ENCODE results near the gene ZNF692.
"Not testable (repeated sequence)": the region's sequence is repeated elsewhere in the genome, so short reads cannot be mapped to it uniquely, and the experiment has no call there.

Gene ZNF692

GRCh38 chr1:248890549-248891498, 31.9 kb upstream of the ZNF692 start:
- FAIRE-seq = no peak
- TF ChIP-seq POLR2A (IDR thresholded peaks at IDR 0.05; ENCODE audit: low read depth, low read length) = no peak
- no peak for DNase-seq (ENCODE audit: insufficient read length, low spot score)

- not testable (repeated sequence) for DNase-seq (ENCODE audit: insufficient read length, low spot score); FAIRE-seq
Observed at GRCh38 chr1:248889914-248890243, 31.0 kb upstream of the ZNF692 start.

- TF ChIP-seq POLR2A (IDR thresholded peaks at IDR 0.05; ENCODE audit: low read depth, low read length) = no peak
- FAIRE-seq (no peak), DNase-seq (ENCODE audit: insufficient read length, low spot score) (no peak)
Observed at GRCh38 chr1:248886237-248886895, 27.5 kb upstream of the ZNF692 start.

- TF ChIP-seq POLR2A (IDR thresholded peaks at IDR 0.05; ENCODE audit: low read depth, low read length) = no peak
- DNase-seq (ENCODE audit: insufficient read length, low spot score) (no peak), FAIRE-seq (no peak)
Observed at GRCh38 chr1:248885646-248886045, 26.8 kb upstream of the ZNF692 start.

GRCh38 chr1:248884632-248885295, 25.9 kb upstream of the ZNF692 start:
- DNase-seq (ENCODE audit: insufficient read length, low spot score) (no peak), FAIRE-seq (no peak)
- no peak for TF ChIP-seq POLR2A (IDR thresholded peaks at IDR 0.05; ENCODE audit: low read depth, low read length)

GRCh38 chr1:248882427-248882826, 23.5 kb upstream of the ZNF692 start:
- not testable (repeated sequence) for FAIRE-seq; DNase-seq (ENCODE audit: insufficient read length, low spot score)

GRCh38 chr1:248881261-248881660, 22.4 kb upstream of the ZNF692 start:
- FAIRE-seq (no peak), DNase-seq (ENCODE audit: insufficient read length, low spot score) (no peak)
- TF ChIP-seq POLR2A (IDR thresholded peaks at IDR 0.05; ENCODE audit: low read depth, low read length) = no peak

GRCh38 chr1:248873993-248874533, 15.2 kb upstream of the ZNF692 start:
- no peak for TF ChIP-seq POLR2A (IDR thresholded peaks at IDR 0.05; ENCODE audit: low read depth, low read length)
- DNase-seq (ENCODE audit: insufficient read length, low spot score) = no peak
- FAIRE-seq = no peak

- FAIRE-seq = no peak
- TF ChIP-seq POLR2A (IDR thresholded peaks at IDR 0.05; ENCODE audit: low read depth, low read length) = no peak
- peak; percentile 59 for DNase-seq (ENCODE audit: insufficient read length, low spot score)
Observed at GRCh38 chr1:248873409-248873992, 14.6 kb upstream of the ZNF692 start.

GRCh38 chr1:248872752-248873408, 14.0 kb upstream of the ZNF692 start:
- DNase-seq (ENCODE audit: insufficient read length, low spot score) (no peak), FAIRE-seq (no peak)

GRCh38 chr1:248871837-248872401, 13.0 kb upstream of the ZNF692 start:
- no peak for TF ChIP-seq POLR2A (IDR thresholded peaks at IDR 0.05; ENCODE audit: low read depth, low read length)
- FAIRE-seq (no peak), DNase-seq (ENCODE audit: insufficient read length, low spot score) (no peak)

More at GRCh38 chr1:248872752-248873408, 14.0 kb upstream of the ZNF692 start:
- TF ChIP-seq POLR2A (IDR thresholded peaks at IDR 0.05; ENCODE audit: low read depth, low read length) = no peak

- DNase-seq (ENCODE audit: insufficient read length, low spot score) (peak; percentile 54), FAIRE-seq (no peak)
- TF ChIP-seq POLR2A (IDR thresholded peaks at IDR 0.05; ENCODE audit: low read depth, low read length) = peak; percentile 98
Observed at GRCh38 chr1:248862998-248863881, 4.4 kb upstream of the ZNF692 start.
